Measurements from ENCODE around the gene RXYLT1. TPM values are rescaled to one million over a fixed set of nuclear protein-coding genes. Genes with fewer than 3 reads are reported as not detected.

RXYLT1 gene
- total RNA-seq, 2 donors from 2014 or later = 8.6 to 17.5 TPM

GRCh38 chr12:63766498-63766897 is 13.2 kb upstream of the RXYLT1 start:
- Histone ChIP-seq H3K27me3 (no peaks in the 10 kb centered on the region), H3K27ac (no peak overlapping the region), H3K9me3 (no peaks in the 10 kb centered on the region), H3K36me3 (replicated peaks in 1 of 2; ENCODE audit: insufficient read depth in 1 of 2, low read depth in 2 of 2) (no peaks in the 10 kb centered on the region), H3K4me1 (no peaks in the 10 kb centered on the region), H3K4me3 (no peak overlapping the region)
- ATAC-seq = no peak
- 73 to 79% methylated on average over 1 of the region's 1 CpG for WGBS, 2 donors
- TF ChIP-seq, protein P1, sequence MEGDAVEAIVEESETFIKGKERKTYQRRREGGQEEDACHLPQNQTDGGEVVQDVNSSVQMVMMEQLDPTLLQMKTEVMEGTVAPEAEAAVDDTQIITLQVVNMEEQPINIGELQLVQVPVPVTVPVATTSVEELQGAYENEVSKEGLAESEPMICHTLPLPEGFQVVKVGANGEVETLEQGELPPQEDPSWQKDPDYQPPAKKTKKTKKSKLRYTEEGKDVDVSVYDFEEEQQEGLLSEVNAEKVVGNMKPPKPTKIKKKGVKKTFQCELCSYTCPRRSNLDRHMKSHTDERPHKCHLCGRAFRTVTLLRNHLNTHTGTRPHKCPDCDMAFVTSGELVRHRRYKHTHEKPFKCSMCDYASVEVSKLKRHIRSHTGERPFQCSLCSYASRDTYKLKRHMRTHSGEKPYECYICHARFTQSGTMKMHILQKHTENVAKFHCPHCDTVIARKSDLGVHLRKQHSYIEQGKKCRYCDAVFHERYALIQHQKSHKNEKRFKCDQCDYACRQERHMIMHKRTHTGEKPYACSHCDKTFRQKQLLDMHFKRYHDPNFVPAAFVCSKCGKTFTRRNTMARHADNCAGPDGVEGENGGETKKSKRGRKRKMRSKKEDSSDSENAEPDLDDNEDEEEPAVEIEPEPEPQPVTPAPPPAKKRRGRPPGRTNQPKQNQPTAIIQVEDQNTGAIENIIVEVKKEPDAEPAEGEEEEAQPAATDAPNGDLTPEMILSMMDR (IDR thresholded peaks at IDR 0.05) = peak in 1 of 7 experiments; percentile 9
- TF ChIP-seq POLR2A (IDR thresholded peaks at IDR 0.05) = no peak
- intact Hi-C loops (cut with DNase I) = no loop called here
- DNase-seq = no peak

DNA sequence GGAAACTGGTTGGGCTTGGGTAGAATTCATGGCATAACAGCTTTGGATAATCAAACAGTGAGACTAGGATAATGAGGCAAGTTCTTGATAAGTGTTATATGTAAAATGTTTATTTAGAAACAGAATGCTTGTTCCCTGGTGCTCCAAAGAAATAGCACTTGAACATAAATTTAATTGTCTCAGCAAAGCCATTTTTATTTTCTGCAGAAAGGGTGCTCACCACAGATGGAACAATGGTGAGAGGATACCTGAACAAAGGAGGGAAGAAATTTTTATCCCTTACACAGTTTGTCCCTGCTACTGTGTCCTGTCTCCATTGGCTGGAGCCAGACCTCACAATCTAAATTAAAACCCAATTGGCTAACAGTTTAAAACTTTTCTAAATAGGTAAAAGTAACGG is 9.3 kb upstream of the RXYLT1 start:
- WGBS, 2 donors = 91 to 92% methylated on average over 1 of the region's 1 CpG
- intact Hi-C loops (cut with DNase I) = no loop called here
- DNase-seq (no peak), ATAC-seq (no peak)
- Histone ChIP-seq H3K27me3 (no peaks in the 10 kb centered on the region), H3K36me3 (replicated peaks in 1 of 2; ENCODE audit: insufficient read depth in 1 of 2, low read depth in 2 of 2) (no peaks in the 10 kb centered on the region), H3K4me3 (no peak overlapping the region), H3K9me3 (no peaks in the 10 kb centered on the region), H3K4me1 (no peaks in the 10 kb centered on the region), H3K27ac (no peak overlapping the region)
- TF ChIP-seq, protein P1 (IDR thresholded peaks at IDR 0.05) = no peak
- no peak for TF ChIP-seq POLR2A (IDR thresholded peaks at IDR 0.05)

DNA sequence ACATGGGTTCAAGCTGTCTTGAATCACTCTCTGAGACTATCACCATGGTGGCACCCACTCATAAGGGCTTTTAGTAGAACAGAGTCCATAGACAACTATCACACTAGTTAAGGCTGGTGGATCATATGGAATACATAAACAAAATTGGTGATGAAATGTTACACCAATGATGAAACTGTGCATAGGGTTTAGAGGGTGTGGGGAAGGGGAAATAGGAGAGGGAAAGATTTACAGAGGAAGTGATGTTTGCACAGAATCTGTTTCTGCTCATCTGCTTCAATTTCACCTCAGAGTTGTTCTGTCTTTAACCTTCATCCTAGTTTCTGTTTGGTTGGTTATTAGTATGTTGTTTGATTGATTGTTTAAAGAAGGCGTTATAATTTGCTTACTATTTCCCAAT is 2.4 kb upstream of the RXYLT1 start:
- Histone ChIP-seq H3K4me3 (no peak overlapping the region), H3K4me1 (peaks cover 16% of the 10 kb centered on the region), H3K27me3 (no peaks in the 10 kb centered on the region), H3K36me3 (replicated peaks in 1 of 2; ENCODE audit: insufficient read depth in 1 of 2, low read depth in 2 of 2) (no peaks in the 10 kb centered on the region), H3K27ac (no peak overlapping the region), H3K9me3 (no peaks in the 10 kb centered on the region)
- DNase-seq = no peak
- intact Hi-C loops (cut with DNase I) = no loop called here
- ATAC-seq = no peak
- TF ChIP-seq POLR2A (IDR thresholded peaks at IDR 0.05) = no peak
- TF ChIP-seq, protein P1 (IDR thresholded peaks at IDR 0.05) = no peak
- 84 to 92% methylated on average over 1 of the region's 1 CpG for WGBS, 2 donors

DNA sequence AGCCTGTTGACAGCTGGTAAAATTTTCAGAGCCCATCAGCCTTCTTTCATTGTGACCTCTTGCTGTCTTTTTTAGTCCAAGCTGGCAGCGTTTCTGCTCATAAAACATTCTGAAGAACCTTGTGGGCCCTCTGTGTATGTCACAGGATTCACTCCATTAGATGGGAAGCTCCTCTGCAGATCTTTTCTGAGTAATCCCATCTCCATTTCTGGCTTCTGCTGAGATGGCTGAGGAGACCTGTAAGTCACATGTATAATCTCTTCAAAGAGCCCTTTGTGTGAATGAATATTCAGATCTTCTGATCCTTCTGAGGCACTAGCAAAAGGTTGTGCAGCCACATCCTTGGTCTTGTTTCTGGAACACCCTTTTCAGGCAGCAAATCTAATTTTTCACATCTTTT is 2.8 kb downstream of the RXYLT1 start:
- no peak for ATAC-seq
- DNase-seq = no peak
- Histone ChIP-seq H3K4me3 (no peak overlapping the region), H3K27ac (no peak overlapping the region), H3K27me3 (no peaks in the 10 kb centered on the region), H3K9me3 (no peaks in the 10 kb centered on the region), H3K36me3 (replicated peaks in 1 of 2; ENCODE audit: insufficient read depth in 1 of 2, low read depth in 2 of 2) (peaks cover 0 to 5% of the 10 kb centered on the region in 2 donors), H3K4me1 (peaks cover 16% of the 10 kb centered on the region)
- no peak for TF ChIP-seq POLR2A (IDR thresholded peaks at IDR 0.05)
- TF ChIP-seq, protein P1 (IDR thresholded peaks at IDR 0.05) = no peak
- intact Hi-C loops (cut with DNase I) = no loop called here
- 91 to 96% methylated on average over 1 of the region's 1 CpG for WGBS, 2 donors

DNA sequence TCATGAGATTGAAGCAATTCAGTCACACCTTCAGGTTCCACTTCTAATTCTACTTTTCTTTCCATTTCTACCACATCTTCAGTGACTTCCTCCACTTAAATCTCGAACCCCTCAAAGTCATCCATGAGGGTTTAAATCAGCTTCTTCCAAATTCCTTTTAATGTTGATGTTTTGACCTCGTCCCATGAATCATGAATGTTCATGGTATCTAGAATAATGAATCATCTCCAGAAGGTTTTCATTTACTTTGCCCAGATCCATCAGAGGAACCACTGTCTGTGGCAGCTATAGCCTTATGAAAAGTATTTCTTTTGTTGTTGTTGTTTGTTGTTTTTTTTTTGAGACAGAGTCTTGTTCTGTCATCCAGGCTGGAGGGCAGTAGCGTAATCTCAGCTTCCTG is 7.6 kb downstream of the RXYLT1 start:
- H3K36me3 ChIP-seq (replicated peaks in 1 of 2; ENCODE audit: insufficient read depth in 1 of 2, low read depth in 2 of 2) = peaks cover 0 to 5% of the 10 kb centered on the region in 2 donors
- ATAC-seq = no peak

More for the DNA sequence above, 7.6 kb downstream of the RXYLT1 start:
- 95 to 96% methylated on average over 3 of the region's 3 CpGs for WGBS, 2 donors
- DNase-seq = no peak
- Histone ChIP-seq H3K9me3 (no peaks in the 10 kb centered on the region), H3K27ac (no peak overlapping the region), H3K4me1 (no peaks in the 10 kb centered on the region), H3K4me3 (no peak overlapping the region), H3K27me3 (no peaks in the 10 kb centered on the region)
- intact Hi-C loops (cut with DNase I) = no loop called here
- TF ChIP-seq, protein P1 (IDR thresholded peaks at IDR 0.05) = no peak
- TF ChIP-seq POLR2A (IDR thresholded peaks at IDR 0.05) = no peak

Measured in body of pancreas (tissue), 4 donors.